ENCODE measurements around the gene CDKAL1.
A peak's percentile ranks its signal among the peaks of the same experiment; 100 is the strongest.
"Not testable (repeated sequence)": the region's sequence is repeated elsewhere in the genome, so short reads cannot be mapped to it uniquely, and the experiment has no call there.

Gene CDKAL1

DNA sequence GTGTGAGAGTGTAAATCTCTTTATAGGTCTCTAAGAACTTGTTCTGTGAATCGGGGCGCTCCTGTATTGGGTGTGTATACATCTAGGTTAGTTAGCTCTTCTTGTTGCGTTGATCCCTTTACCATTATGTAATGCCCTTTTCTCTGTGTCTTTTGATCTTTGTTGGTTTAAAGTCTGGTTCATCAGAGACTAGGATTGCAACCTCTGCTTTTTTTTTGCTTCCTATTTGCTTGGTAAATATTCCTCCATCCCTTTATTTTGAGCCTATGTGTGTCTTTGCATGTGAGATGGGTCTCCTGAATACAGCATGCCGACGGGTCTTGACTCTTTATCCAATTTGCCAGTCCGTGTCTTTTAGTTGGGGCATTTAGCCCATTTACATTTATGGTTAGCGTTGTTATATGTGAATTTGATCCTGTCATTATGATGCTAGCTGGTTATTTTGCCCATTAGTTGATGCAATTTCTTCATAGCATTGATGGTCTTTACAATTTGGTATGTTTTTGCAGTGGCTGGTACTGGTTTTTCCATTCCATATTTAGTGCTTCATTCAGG, 60.1 kb downstream of the CDKAL1 start:
- DNase-seq (ENCODE audit: low read depth), result not testable (repeated sequence)

DNA sequence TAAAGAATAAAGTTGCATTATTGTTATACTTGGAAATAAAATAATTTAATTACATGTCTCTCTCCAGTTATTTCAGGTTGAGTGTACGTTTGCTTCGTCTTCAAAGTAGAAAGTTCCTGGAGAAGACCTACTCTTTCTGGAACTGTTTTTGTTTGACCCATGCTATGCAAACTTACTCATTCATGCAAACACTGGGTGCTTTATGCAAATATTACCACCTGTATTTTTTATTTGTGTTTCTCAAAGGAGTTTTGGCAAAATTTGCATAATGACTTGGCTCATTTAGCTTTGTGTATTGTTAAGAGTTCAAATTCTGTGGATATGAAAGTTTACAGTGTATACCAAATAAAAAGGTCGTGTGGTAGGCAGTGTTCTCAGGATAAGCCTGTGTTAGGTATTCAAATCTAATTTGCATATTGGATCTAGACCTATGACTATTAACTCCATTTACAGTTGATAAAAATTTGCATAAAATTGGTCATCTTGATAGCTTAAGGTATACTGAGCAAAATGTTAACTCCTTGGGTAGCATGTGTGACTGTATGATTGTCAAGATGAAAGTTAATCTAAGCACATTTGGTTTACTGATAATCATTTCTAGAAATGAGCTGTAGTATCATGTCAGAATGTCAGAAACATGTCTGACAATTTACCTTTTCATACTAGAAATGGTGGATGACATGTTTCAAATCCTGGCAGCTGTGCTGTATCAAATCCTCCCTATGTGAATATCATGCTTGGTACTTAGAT, 65.2 kb downstream of the CDKAL1 start:
- DNase-seq (ENCODE audit: low read depth), result no peak

DNA sequence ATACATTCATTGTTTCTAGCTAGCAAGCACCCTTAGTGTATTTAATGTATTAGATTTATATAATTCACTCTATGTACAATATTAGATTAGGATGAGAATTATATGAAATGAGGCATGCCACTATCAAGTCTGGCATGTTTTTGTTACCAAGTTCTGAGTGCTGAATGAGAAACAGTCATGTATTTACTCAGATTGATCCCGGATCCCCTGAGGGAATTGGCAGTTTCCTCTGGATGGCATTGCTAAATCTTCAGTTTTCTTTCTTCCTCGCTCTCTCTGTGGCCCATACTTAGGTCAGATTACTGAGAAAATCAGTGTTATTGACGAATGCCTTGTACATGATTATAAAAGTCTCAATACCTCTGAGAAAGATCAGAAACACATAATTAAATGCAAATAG, 66.6 kb downstream of the CDKAL1 start:
- DNase-seq (ENCODE audit: low read depth), result no peak

DNA sequence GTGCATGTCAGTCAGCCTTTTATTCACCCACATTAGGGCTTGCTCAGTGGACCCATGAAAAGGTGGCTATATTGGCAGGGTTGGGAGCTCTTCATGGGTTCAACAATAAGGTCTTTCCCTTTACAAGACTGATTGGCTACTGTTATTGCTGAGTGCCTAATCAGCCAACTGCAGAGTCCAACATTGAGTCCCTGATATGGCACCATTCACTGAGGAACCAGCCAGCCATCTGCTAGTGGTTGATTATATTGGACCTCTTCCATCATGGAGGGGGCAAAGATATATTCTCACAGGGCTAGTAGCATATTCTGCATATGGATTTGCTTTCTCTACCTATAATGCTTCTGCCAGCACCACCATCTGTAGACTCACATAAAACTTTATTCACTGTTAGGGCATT, 69.9 kb downstream of the CDKAL1 start:
- no peak for DNase-seq (ENCODE audit: low read depth)

DNA sequence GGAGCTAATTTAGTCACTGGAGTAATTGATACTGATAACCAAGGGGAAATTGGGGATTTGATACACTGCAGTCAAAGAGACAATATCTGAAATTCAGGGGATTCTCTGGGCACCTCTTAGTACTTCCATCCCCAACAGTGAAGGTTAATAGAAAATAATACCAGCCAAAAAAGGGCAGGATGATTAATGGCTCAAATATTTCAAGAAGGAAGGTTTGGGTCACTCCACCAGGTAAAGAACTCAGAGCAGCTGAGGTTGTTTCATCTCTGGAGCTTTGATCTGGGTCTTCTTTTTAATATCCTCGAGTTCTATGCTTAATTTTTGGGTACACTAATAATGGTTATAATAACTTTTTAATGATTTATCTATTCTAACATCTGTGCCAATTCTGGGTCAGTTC, 70.8 kb downstream of the CDKAL1 start:
- no peak for DNase-seq (ENCODE audit: low read depth)

DNA sequence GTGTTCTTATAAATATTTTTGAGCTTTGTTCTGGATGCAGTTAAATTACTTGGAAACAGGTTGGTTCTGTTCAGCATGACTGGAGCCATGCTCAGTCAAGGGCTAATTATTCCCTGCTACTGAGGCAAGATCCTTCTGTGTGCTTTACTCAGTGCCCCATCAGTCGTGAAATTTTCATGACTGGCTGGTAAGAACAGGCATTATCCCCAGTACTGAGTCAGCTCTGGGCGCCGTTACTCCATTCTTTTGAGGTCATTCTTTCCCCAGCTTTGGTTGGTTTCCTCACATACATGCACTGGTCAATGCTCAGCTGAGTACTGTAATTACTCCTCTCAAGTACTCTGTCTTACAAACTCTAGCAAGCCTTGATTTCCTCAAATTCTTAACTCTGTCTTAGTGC, 71.3 kb downstream of the CDKAL1 start:
- peak; percentile 7 for DNase-seq (ENCODE audit: low read depth)

DNA sequence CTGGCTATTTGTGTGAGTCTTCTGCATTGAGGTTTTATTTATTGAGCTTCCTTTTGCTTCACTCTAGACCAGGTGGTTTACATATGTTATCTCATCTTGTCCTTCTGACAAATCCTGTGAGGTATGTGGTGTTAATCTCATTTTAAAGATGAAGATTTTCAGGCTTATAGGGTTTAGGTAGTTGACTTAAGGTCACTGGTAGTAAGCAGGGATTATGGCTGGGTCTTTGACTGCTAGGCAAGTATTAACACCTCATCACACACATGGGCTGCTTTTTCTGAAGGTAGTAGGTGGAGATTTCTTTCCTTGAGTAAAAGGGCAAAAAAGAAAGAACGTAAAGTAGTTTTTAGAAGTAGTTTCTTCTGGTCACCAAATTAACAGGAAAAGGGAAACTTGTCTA, 72.6 kb downstream of the CDKAL1 start:
- no peak for DNase-seq (ENCODE audit: low read depth)

DNA sequence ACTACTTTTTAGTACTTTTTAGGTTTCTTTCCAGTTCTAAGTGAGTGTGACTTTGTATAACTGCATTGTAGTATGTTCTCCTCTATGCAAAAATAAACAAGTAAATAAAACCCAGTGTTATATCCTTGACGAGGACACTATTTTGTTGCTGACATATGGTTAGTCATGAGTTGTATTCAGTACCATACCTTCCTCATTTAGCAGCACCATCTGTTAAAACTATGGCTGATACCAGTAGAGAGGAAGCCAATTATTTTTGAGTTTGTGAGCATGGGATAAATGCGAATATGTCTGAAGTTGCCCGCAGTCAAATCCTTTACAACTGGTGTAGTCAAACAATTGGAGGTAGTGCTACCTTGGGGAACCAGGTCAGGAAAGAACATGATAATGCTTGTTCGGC, 74.1 kb downstream of the CDKAL1 start:
- no peak for DNase-seq (ENCODE audit: low read depth)

DNA sequence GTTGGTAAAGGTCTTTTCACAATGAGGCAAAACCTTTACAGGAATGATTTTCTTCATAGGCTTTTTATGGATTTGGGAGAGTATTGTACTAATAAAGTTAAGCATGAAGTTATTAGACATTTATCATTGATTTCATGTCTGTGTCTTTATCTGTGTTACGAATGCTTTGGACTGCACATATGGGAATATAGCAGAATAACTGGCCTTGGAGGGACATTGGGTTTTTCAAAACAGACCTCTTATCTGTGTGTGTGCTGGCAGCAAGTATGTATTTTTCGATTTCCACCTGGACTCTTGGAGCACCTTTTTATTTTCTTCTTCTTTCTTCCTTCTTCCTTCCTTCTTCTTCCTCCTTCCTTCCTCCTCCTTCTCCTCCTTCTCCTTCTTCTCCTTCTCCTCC, 74.6 kb downstream of the CDKAL1 start:
- DNase-seq (ENCODE audit: low read depth), result no peak

DNA sequence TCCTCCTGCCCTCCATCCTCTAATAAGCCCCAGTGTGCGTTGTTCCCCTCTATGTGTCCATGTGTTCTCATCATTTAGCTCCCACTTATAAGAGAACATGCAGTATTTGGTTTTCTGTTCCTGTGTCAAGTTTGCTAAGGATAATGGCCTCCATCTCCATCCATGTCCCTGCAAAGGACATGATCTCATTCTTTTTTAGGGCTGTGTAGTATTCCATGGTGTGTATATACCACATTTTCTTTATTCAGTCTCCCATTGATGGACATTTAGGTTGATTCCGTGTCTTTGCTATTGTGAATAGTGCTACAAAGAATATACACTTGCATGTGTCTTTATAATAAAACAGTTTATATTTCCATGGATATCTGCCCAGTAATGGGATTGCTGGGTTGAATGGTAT, 75.7 kb downstream of the CDKAL1 start:
- not testable (repeated sequence) for DNase-seq (ENCODE audit: low read depth)

DNA sequence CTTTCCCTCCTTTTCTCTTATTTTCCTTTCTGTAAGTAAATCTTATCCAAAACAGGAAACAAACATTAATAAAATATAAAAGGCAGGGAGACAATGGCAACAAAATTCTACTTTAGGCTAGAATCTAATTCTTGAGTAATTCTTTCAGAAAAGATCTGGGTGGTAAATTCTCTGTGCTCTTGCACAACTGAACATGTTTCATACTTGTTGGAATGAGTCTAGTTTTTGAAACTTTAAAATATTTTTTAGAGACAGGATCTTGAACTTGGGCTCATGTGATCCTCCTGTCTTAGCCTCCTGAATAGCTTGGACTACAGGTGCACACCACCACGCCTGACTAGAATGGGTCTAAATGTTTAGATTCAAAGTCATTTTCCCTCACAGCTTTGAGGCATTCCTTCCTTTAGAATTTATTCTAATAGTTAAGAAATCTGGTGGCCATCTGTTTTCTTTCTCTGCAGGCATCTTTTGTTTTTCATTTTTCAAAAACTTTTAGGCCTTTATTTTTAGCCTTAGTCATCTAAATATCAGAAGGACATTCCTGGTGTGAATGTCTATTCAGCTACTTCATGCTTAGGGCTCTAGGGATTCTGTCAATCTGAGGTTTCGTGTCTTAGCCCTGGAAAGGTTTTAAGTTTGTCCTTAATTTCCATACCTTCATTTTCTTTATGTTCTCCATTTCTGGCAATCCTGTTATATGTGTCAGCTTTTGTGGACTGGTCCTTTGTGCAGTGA, 76.5 kb downstream of the CDKAL1 start:
- peak; percentile 27 for DNase-seq (ENCODE audit: low read depth)

DNA sequence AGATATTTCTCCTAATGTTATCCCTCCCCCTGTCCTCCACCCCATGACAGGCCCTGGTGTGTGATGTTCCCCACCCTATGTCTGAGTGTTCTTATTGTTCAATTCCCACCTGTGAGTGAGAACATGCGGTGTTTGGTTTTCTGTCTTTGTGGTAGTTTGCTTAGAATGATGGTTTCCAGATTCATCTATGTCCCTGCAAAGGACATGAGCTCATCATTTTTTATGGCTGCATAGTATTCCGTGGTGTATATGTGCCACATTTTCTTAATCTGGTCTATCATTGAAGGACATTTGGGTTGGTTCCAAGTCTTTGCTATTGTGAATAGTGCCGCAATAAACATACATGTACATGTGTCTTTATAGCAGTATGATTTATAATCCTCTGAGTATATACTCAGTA, 83.3 kb downstream of the CDKAL1 start:
- DNase-seq (ENCODE audit: low read depth), result not testable (repeated sequence)

DNA sequence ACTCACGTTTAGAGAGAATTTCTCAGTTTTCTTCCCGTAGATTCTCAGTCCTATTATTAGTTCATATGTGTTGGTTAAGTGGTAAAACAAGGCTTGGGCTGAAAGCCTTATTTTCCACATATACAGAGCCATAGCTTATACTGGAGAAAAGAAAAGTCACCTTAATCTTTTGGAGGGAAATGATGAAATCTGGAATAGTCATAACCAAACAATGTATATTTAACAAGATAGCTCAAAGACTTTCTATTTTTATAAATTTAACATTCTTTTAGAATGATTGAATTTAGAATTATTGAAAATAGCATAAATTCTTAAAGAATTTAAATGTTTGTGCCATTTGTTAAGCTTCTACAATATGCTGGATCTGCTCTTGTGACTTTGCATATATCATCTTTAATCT, 85.8 kb downstream of the CDKAL1 start:
- peak; percentile 56 for DNase-seq (ENCODE audit: low read depth)

DNA sequence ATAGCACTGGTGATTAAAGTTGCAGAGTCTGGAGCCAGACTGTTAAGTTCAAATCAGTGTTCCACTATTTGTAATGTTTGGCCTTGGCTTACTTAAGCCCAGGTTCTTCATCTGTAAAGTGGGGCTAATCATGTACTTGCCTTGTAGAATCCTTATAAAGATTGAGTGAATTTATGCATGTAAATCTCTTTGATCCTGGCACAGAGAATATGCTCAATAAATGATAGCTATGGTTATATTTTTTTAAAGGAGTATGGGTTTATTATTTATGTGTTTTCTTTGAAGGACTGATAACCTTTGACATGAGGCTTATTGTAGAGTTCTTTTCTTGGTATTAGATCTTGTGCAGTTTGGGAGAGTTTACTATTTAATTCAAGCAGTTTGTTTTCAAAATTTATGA, 89.5 kb downstream of the CDKAL1 start:
- DNase-seq (ENCODE audit: low read depth), result no peak

DNA sequence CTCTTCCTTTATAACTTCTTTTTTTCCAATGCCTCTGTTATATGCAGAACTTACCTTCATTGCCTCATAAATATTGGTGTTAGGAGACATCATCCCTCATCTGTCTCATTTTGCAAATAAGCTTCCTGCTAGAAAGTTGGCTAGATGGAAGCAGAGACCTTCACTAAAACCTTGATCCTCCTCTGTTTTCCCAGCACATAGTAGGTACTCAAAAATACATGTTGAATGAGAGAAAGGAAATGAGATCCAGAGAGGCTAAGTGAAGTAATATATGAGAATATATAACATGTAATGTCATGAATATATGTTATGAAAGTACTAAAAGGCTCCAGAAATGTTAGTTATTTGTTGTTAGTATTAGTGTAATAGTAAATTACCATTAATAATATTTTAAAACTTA, 91.9 kb downstream of the CDKAL1 start:
- DNase-seq (ENCODE audit: low read depth), result no peak

DNA sequence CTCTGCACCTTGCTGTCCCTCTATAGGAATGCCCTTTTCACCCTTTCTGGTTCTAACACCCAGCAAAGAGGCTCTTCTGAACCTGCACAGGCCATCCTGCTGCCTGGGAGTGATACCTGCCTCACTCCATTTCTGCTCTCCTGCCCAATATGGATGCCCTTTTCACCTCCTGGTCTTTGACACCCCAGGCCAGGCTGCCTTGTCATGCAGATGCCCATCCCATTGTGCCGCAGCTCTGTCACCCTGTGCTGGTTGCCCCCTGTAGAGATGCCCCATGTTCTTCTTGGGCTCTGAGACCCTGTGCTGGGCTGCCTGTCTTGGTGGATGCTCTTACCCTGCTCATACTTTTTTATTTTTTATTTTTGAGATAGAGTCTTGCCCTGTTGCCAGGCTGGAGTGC, 95.3 kb downstream of the CDKAL1 start:
- DNase-seq (ENCODE audit: low read depth), result no peak

DNA sequence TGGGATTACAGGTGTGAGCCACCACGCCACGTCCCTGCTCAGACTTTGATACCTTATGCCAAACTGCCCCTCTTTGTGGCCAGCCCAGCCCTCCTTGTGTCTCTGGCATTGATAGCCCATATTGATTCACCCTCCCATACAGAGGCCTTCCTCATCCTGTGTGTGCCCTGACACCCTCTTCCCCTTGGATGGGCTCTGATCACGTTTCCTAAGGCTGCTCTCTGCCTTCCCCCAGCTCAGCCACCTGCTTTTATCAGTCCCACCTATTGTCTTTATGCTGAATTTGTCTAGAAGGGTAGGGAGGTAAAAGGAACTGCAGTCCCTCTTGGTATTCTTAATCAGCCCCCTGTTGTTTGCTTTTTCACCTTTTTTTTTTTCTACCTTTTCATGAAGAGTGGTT, 95.9 kb downstream of the CDKAL1 start:
- no peak for DNase-seq (ENCODE audit: low read depth)

DNA sequence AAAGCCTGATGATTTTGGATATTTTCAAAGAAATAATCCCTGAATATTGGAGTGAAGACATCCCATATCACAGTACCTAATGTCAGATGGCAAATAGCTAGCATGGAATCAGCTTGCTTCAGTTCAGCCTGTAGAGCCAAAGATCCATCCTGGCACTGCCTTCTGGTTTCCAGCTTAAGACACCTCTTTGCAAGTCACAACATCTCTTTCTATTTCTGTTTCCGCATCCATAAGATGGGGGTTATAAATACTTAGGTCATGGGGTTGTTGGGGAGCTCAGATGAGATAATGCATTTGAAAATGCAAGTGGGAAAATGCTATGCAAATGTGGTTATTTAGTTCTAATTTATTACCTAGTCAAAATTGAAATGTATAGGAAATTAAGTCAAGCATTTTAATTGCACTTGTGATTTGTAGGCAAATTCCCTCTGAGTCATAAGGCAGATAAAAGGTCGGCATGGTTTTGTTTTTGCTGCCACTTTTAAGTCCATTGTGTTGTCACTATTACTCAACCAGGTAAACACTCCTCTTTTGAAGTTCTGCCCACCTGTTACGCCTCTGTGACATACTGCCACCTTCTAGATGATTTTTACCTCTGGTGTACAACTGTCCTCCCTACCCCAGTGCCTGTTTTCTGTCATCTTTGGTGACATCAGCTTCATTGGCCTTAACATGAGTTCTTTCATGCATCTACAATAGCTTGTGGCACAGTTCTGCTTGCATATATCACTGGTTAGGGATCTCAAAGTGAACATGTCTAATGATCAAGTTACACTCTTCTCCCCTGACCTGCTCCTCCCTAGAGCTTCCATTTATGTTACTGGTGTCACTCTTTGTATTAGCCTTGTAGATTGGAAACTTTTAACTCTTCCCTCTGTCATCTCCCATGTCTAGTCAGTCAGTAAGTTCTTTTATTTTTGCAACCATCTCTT, 96.6 kb downstream of the CDKAL1 start:
- DNase-seq (ENCODE audit: low read depth), result no peak

DNA sequence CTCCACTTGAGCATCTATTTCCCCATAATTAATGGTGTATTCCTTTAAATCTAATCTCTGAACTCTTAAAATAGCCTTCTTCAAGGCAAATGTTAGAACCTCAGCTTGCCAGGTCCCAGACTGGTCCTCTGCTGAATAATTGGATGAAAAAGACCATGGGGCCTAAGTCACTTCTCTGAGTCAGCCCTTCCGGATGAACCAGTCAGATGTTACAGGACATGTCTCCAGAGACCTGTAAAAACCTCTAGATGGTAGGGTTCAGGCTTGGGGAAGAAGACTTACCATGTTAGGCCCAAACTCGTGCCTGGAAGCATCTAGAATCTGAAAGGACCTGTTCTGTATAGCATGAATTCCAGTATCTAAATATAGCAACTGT, 97.3 kb downstream of the CDKAL1 start:
- DNase-seq (ENCODE audit: low read depth), result peak; percentile 10

DNA sequence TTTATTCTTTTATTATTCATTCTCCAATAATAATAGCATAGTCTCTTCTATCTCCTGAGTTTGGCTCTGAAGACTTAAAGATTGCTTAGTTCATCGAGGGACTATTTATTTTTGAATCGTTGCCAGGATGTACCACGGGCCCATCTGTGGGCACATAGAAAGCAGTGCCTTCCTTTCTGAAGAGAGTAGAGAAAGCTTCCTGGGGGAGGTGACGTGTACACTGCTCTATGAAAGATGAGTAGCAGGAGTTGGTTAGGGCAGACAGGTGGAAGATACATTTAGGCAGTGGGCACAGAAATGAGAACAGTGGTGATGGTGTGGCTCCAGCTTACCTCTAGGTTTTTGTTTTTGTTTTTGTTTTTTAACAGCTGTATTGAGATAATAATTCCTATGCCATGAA, 98.4 kb downstream of the CDKAL1 start:
- DNase-seq (ENCODE audit: low read depth), result no peak

DNA sequence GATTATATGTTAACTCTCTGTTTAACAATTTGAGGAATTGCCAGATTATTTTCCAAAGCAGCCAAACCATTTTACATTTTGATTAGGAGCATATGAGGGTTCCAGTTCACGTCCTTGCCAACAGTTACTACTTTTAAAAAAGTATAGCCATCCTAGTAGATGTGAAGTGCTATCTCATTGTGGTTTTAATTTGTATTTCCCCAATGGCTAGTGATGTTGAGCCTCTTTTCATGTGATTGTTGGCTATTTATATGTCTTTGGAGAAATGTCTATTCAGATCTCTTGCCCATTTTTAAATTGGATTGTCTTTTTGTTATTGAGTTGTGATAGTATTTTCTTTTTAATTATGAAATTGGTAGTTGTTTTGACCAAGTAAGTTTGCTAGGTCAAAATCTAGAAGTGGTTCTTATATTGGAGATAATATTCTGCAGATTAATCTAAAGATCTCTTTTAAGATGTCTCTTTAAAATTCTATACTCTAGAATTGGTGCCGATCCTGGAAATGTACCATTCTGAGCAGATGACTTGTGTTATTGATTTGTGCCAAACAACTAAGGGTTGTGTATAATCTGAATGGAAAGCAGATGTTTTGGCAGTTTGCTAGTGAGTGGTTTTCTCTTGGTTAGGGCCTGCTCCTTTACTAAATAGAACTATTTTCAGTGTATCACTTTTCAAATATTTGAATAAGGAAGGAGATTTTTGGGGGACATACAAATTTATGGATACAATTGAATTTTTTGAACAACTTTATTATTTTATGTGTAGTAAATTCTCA, 99.5 kb downstream of the CDKAL1 start:
- no peak for DNase-seq (ENCODE audit: low read depth)

DNA sequence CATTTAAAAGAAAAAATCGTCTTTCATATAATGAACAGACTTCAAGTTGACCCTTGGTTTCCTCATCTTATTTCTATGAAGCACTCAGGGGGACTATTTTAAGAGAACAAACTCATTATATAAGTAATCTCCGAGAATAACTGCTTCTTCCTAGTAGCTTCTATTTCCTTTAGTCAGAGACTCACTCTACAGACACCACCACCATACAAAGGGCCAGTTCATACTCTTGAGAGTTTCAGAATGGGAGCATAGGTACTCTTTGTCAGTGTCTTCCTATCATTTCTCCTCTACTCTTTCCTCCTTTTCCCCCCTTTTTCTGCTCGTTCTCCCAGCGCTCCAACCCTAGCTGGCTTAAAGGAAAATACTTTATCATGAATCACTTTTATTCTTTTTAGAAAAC, 104.9 kb downstream of the CDKAL1 start:
- DNase-seq (ENCODE audit: low read depth), result no peak
